Measurements from ENCODE around the gene HS3ST3B1. TPM values are rescaled to one million over a fixed set of nuclear protein-coding genes. Genes with fewer than 3 reads are reported as not detected.

Gene HS3ST3B1
- total and polyA plus RNA-seq, 2 of the 4 experiments (the other 2 are of a cell fraction): 3.1 to 4.3 TPM

- no peak for TF ChIP-seq CTCF (conservative IDR thresholded peaks at IDR 0.05; ENCODE audit: low read depth, low read length)
Observed at GRCh38 chr17:14305785-14306496, 5.1 kb downstream of the HS3ST3B1 start (continued).

DNA sequence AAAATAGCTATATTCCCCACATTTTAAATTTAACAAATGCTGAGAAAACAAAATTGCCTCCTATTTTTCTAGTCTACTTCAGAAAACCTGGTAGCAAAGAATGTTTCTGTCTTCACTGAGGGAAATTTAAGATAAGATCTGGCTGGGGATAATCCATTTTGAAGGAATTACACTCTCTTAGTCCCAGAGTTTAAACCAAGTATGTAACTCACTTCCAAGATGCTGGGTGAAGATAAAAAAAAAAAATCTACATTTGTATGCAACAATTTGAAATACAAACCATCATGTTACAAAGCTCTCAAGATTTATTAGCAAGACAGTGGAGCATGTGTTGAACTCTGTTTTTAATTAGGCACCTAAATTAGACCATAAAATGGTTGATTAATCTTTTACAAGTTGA lies 5.7 kb downstream of the HS3ST3B1 start:
- no peaks in the 10 kb centered on the region for H3K9me3 ChIP-seq (ENCODE audit: control insufficient read depth, insufficient read depth, low read length)
- H3K14ac ChIP-seq (replicated peaks; ENCODE audit: low read depth, low read length): no peak overlapping the region
- no peak overlapping the region for H3K23ac ChIP-seq (ENCODE audit: low read depth, low read length)
- H3K4me3 ChIP-seq (ENCODE audit: insufficient read depth, low read depth, low read length): no peak overlapping the region
- in situ Hi-C loops (cut with MboI; ENCODE audit: low sequenced_read_pairs) (loop anchor here (10.0 kb wide), 1 partner anchor 242 kb away; the partner anchor contains the start of gene COX10), dilution Hi-C loops (cut with HindIII; ENCODE audit: low sequenced_read_pairs, unreplicated experiment) (no loop called here), intact Hi-C loops (cut with micrococcal nuclease) (loop anchor here (5.0 kb wide), 3 partner anchors 166 to 851 kb away; no protein-coding TSS in a partner anchor)
- peaks cover 14% of the 10 kb centered on the region for H3K4me1 ChIP-seq (ENCODE audit: control insufficient read depth, insufficient read depth, low read length)
- no peak overlapping the region for H2BK120ac ChIP-seq (ENCODE audit: low read depth, low read length)
- H4K8ac ChIP-seq (ENCODE audit: low read depth in 2 of 2, low read length in 2 of 2): no peak overlapping the region
- CTCF ChIA-PET: interaction anchor here (1.5 kb wide), 1 partner anchor 620 kb away, joined by 5 read pairs; no protein-coding TSS in a partner anchor
- ATAC-seq (ENCODE audit: low read depth) (no peak), DNase-seq (no peak)
- H2AK5ac ChIP-seq (ENCODE audit: low read depth, low read length): no peak overlapping the region
- TSS peak; percentile 9 for BruUV-seq (replicated peaks)
- H2AK9ac ChIP-seq (replicated peaks; ENCODE audit: low read depth, low read length, poor library complexity): no peak overlapping the region
- H2BK15ac ChIP-seq (ENCODE audit: low read depth, low read length): no peak overlapping the region
- H3K36me3 ChIP-seq (ENCODE audit: control insufficient read depth, insufficient read depth, low read length): peaks cover 6% of the 10 kb centered on the region
- no peak overlapping the region for H4K91ac ChIP-seq (ENCODE audit: insufficient read depth, low read depth, low read length)
- no peak overlapping the region for H3K27ac ChIP-seq (ENCODE audit: insufficient read depth, low read length)
- H4K20me1 ChIP-seq (ENCODE audit: insufficient read depth, low read length): peaks cover 26% of the 10 kb centered on the region; the same call in 1 of the 2 replicates
- H3K18ac ChIP-seq (ENCODE audit: low read depth, low read length): no peak overlapping the region
- H3K4ac ChIP-seq (ENCODE audit: low read depth, low read length): no peak overlapping the region
- H2AFZ ChIP-seq (replicated peaks; ENCODE audit: low read length, poor library complexity): no peak overlapping the region
- no peak overlapping the region for H3K56ac ChIP-seq (ENCODE audit: extremely low read depth, insufficient read depth, low read length)
- no peaks in the 10 kb centered on the region for H3K27me3 ChIP-seq (ENCODE audit: control insufficient read depth, insufficient read depth, low read length)
- H4K5ac ChIP-seq (ENCODE audit: low read depth, low read length): no peak overlapping the region
- H3K9ac ChIP-seq (ENCODE audit: low read depth, low read length): no peak overlapping the region
- POLR2A ChIA-PET (ENCODE audit: unreplicated experiment): no interaction called here
- H3K79me1 ChIP-seq (ENCODE audit: low read depth in 1 of 2, low read length in 2 of 2): peaks cover 28 to 58% of the 10 kb centered on the region in 2 experiments
- H3K4me2 ChIP-seq (ENCODE audit: low read depth, low read length): no peak overlapping the region
- peaks cover 12% of the 10 kb centered on the region; the same call in 1 of the 2 replicates for H3K9me1 ChIP-seq (ENCODE audit: insufficient read depth, low read length)
- no peak overlapping the region for H2BK20ac ChIP-seq (ENCODE audit: low read depth, low read length)
- H2BK5ac ChIP-seq (ENCODE audit: low read depth, low read length, poor library complexity, severe bottlenecking): peak overlapping the region; percentile 94
- TF ChIP-seq, protein P1, sequence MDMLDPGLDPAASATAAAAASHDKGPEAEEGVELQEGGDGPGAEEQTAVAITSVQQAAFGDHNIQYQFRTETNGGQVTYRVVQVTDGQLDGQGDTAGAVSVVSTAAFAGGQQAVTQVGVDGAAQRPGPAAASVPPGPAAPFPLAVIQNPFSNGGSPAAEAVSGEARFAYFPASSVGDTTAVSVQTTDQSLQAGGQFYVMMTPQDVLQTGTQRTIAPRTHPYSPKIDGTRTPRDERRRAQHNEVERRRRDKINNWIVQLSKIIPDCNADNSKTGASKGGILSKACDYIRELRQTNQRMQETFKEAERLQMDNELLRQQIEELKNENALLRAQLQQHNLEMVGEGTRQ (IDR thresholded peaks at IDR 0.05; ENCODE audit: low read depth, low read length): no peak
- TF ChIP-seq CHD1 (IDR thresholded peaks at IDR 0.05; ENCODE audit: low read depth, low read length): no peak
- TF ChIP-seq SMC3 (IDR thresholded peaks at IDR 0.05; ENCODE audit: low read depth, low read length): no peak
- TF ChIP-seq BHLHE40 (IDR thresholded peaks at IDR 0.05; ENCODE audit: low read depth, low read length): no peak
- TF ChIP-seq RFX5 (IDR thresholded peaks at IDR 0.05; ENCODE audit: low read depth, low read length): no peak
- TF ChIP-seq FOS (IDR thresholded peaks at IDR 0.05; ENCODE audit: low read depth, low read length): no peak
- TF ChIP-seq NFE2L2 (IDR thresholded peaks at IDR 0.05; ENCODE audit: low read depth, low read length): no peak
- no peak for TF ChIP-seq CEBPB (IDR thresholded peaks at IDR 0.05; ENCODE audit: low read depth, low read length)
- TF ChIP-seq ELK1 (IDR thresholded peaks at IDR 0.05; ENCODE audit: borderline replicate concordance, low read depth, low read length): no peak
- no peak for TF ChIP-seq MAZ (IDR thresholded peaks at IDR 0.05; ENCODE audit: borderline replicate concordance, low read depth, low read length)
- TF ChIP-seq MAFK (IDR thresholded peaks at IDR 0.05; ENCODE audit: low read depth, low read length): no peak
- TF ChIP-seq RAD21 (IDR thresholded peaks at IDR 0.05; ENCODE audit: low read length): no peak
